ENCODE results near the gene FOXE1.

Gene FOXE1

DNA sequence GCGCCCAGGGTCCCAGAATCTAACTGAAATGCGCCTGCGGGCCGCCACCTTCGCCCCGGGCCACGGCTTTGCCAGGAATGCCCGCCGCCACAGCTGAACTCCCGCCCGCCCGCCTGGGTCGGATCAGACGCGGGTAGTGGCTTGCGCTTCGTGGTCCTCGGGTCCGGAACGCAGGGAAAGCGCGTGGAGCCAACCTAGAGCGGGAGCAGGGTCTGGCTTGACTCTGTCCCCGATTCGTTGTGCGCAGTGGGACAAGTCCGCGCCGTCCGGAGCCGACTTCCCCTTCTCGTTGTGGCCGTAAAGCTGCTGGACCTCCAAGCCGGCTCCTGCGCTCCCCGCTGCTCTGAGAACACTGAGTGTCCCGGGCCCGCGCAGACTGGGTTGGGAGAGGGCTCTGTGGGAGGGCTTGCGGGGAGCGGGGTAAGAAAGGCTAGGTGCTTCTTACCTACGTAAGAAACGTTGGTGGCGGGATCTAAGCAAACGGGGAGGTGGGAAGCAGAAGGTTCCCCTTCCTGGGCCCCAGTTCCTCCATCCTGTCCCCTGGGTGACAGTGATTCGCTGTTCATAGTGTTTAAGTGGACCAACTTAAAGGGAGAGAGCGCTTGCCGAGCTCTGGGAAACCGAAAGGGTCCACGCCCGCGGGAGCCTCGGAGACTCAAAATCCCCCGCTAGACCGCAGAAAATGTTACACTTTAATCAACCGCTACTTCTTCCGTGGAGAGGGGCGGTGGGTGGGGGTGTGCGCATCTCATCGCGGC lies 4.4 kb upstream of the FOXE1 start:
- DNase-seq, result no peak

DNA sequence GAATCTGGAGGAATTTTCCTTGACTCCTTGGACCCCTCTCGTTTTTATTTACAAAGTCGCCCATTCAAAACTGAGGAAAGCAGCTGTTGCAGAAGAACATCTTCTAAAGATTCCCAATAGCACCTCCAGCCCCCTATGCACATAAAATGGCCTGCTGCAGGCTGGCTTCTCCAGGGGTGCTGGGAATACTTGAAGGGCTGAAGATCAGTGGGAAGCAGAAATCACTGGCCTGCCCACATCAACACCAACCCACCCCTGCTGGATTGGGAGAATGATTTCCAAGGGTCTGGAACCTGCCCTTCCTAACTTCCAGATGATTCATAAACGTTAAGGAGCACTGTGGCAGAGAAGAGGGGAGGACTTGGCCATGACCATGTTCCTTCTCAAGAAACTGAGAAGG lies 3.0 kb upstream of the FOXE1 start:
- DNase-seq, result no peak

DNA sequence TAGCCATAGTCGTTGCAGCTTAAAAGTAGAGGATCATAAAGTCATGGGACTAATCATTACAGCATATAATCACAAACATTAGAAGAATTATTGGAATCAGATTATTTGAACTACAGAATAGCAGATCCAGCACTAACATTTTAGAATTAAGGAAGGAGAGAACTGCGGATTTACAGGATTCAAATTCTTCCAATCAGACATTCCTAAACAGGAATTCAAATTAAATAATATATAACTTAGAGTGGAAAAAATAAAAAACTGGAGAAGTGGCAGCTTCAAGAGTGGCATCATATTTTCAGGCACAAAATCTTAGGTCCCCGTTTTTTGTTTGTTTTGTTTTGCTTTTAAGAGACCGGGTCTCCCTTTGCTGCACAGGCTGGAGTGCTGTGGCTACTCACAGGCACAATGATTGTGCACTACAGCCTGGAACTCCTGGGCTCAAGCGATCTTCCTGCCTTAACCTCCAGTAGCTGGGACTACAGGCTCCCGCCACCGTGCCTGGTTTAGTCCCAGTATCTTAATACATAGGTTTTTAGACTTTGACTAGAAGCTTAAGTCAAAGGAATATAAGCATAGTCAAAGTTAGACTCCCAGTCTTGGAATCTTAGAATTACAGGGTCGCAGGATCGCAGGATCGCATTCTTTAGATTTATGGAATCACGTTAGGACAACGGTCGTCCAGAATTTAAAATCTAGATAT lies 2.1 kb upstream of the FOXE1 start:
- DNase-seq, result no peak

DNA sequence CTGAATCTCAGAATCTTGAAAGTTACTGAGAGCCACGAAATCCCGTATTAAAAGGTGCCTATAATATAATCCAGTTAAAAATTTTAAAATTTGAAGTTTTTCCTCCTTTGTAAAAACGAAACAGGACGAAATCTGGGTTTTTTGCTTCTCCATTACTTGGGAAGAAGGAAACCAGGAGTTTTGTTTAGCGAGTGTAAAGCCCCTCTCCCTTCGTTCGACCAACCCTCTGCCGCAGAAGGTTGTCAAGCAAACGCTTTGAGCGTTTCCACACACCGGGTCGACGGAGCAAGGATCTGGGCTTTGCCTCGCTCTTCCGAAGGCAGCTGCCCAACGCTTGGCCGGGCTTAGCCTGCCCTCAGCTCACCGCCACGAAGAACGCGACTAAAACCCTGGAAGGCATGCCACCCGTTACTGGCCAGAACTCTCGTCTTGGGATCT lies 1.6 kb upstream of the FOXE1 start:
- DNase-seq, result no peak

DNA sequence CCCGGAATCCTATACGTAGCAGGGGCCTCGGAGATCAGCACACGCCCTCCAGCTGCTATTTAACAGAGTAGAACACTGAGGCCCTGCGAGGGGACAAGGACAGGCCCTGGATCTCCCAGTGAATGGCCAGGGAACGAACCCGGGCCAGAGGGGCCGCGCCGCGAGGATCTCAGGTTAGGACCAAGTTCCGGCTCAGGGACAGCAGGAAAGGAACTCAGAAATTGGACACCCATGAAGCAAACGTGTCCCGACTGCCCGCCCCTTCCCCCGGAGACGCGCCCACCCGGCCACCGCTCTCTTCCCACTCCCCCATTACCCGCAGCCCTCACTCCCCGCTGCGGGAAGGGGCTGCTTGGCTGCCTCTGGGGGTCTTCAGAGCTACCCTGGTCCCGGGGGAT lies 1.0 kb upstream of the FOXE1 start:
- no peak for DNase-seq

DNA sequence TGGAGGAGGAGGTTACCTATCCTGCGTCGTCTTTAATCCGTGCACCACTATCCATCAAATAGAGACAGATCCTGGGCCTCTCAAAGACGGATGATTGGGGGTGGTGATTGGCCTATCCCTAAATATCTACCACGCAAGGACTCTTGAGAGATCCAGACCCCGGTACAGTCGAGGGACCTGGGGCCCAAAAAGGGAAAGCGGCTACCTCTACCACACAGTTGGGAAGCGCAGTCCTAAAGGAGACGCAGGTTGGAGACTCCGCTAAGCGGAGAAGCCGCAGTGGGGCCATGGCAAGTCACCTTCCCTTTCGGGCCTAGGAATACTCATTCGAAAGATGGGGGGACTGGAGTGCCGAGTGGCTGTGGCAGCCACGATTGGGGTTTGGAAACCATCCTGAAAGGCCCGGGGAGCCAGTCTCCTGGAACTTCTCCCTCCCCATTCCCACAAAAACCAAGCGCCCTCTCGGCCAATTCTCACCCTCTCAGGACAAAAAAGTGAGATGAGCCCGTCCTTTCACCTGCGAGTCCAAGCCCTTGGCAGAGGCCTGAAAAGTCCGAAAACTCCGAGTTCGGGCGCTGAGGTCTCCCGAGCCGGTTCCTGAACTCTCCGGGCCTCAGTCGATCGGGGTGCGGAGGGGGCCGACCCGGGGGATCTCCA lies 499 bp upstream of the FOXE1 start:
- DNase-seq, result no peak

DNA sequence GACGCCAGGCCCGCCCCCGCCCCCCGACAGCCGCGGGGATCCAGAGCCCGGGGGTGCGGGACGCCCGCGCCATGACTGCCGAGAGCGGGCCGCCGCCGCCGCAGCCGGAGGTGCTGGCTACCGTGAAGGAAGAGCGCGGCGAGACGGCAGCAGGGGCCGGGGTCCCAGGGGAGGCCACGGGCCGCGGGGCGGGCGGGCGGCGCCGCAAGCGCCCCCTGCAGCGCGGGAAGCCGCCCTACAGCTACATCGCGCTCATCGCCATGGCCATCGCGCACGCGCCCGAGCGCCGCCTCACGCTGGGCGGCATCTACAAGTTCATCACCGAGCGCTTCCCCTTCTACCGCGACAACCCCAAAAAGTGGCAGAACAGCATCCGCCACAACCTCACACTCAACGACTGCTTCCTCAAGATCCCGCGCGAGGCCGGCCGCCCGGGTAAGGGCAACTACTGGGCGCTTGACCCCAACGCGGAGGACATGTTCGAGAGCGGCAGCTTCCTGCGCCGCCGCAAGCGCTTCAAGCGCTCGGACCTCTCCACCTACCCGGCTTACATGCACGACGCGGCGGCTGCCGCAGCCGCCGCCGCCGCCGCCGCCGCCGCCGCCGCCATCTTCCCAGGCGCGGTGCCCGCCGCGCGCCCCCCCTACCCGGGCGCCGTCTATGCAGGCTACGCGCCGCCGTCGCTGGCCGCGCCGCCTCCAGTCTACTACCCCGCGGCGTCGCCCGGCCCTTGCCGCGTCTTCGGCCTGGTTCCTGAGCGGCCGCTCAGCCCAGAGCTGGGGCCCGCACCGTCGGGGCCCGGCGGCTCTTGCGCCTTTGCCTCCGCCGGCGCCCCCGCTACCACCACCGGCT lies 1.0 kb downstream of the FOXE1 start:
- DNase-seq, result no peak

- DNase-seq, result no peak
These were observed 1.9 kb downstream of the FOXE1 start for GRCh38 chr9:97854696-97855485.

DNA sequence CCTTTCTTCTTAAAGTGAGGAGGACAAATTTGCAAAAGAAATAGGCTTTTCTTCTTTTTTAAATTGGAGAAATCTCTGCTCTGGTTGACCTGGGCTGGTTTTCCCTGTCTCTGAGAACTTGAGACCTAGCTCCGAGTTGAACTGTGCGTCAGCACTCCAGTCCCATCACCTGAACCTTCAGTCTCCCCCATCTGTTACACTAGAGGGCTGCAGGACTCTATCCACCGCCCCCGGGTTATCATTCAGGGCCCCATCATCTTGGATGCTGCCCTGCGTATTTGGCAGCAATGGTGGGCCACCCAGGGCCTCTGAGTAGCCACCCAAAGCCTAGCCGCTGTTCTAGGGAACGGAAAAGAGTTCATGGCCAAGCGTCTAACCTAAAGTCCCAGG lies 2.5 kb downstream of the FOXE1 start:
- no peak for DNase-seq

- no peak for DNase-seq
These were observed 2.9 kb downstream of the FOXE1 start for GRCh38 chr9:97855899-97856298.

DNA sequence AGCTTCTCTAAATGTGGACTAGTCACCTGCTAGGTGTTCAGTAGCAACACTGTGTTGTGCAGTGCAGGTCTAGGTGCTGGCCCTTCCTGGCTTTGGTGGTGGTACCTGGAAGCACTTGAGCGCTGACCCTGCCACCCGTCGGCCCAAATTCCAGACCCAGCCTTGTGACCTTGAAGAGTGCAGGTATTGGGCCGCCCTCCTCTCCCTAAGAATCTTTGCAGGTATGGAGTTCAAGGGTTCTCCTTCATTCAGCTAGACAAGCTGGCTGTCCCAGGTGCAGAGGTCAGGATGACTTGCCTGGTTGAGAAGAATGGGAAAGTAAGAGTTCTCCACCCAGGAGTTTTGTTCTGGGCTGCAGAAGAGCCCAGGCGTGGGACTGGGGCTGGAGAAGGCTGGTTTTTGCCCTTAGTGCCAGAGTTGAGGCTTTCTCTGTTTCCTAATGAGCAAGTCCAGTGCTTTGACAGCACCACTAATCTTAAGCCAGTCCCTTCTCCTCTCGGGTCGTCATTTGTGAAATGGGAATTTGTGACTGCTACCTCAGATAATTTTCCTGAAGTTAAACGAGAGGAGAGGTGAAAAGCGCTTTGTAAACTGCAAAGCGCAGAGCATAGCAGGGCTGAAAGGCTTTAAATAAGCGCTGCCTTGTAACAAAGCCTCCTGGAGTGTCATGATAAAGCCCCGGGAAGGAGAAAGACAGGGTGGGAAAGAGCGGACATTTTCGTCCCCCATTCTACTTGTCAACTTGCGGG lies 4.0 kb downstream of the FOXE1 start:
- DNase-seq, result no peak

DNA sequence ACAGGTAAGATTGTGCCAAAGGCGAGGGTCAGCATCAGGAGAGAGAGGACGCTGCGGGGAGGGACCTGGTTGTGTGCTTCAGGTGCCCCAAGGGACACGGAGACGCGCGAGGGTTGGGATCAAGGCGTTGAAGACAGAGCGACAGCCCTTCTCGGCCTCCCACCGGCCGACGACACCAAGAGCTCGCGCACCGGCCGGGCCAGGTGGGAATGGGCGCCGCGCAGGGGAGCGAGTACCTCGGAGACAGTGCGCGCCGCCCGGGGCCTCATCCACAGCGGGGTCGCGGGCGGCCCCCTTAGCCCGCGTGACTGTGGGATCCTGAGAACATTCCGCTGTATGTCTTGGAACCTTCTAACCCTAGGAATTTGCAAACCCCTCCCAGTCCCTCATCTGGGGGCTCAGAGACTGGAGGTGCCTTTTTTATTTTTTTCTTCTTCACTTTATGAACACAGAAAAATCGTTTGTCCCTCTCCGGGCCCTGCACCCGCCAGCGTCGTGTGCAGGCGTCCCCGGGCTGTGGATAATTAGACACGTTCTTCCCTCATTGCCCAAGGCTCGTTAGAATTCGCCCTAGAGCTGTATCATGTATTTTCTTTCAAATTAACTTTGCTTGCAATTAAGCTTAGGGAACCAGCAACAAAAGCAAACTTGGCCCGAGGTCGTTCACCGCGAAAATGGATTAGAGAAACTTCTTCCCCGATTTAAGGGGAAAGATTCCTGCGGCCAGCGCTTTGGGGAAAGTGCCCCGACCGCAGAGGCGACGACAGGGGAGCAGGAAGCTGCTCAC lies 4.8 kb downstream of the FOXE1 start:
- DNase-seq, result no peak

GRCh38 chr9:97858393-97858713 lies 5.3 kb downstream of the FOXE1 start:
- DNase-seq, result no peak

GRCh38 chr9:97858826-97859225 lies 5.8 kb downstream of the FOXE1 start:
- no peak for DNase-seq

DNA sequence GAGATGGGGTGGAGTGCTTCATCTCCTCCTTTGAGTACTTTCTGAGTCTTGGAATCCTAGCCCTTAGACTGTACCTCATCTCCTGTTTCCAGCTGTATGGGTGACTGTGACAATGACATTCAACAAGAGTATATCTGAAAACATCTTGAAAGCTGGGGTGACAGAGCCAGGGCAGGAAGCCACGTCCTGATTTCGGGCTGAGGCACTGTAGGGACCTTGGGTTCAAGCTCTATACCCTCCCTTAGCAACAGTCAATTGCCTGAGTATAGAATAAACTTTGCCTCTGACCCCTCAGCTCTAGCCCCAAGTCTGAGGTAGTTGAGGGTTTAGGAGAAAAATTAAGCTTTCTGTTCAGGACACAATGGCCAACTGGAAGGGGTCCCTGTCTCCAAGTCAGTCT lies 6.3 kb downstream of the FOXE1 start:
- no peak for DNase-seq

- no peak for DNase-seq
These were observed 7.6 kb downstream of the FOXE1 start for GRCh38 chr9:97860451-97861147.

DNA sequence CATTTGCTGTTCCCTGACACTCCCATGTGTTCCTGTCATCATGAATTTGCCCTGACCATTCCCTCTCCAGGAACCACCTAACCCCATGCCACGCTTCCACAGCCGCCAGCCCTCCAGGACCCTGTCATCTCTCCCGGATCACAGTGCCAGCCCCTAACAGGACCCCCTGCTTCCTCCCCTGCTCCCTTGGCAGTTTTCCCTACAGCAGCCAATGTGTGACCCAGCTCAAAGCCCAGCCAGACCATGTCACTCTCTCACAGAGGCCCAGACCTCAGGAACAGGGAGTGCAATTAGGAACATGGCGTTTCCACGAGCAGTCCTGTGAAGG lies 8.1 kb downstream of the FOXE1 start:
- DNase-seq, result no peak

DNA sequence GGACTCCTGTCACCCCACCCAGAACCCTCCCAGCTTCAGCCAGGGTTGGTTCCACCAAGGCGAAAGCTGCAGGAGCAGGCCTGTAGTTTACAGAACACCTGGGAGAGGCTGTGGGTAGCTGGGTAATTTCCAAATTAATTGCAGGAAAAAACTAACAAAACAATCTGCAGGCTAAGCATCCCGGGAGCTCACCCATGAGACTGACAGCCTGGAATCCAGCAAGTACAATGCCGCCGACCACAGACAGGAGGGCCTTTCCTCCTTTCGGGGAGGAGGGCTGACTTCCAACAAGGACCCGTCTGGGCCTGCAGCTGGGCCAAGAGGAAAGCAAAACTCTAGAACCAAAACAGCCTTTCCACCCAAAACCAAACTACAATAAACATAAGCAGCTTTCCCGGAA lies 10.3 kb downstream of the FOXE1 start:
- DNase-seq, result no peak

- no peak for DNase-seq
These were observed 11.4 kb downstream of the FOXE1 start for GRCh38 chr9:97864396-97864795.

DNA sequence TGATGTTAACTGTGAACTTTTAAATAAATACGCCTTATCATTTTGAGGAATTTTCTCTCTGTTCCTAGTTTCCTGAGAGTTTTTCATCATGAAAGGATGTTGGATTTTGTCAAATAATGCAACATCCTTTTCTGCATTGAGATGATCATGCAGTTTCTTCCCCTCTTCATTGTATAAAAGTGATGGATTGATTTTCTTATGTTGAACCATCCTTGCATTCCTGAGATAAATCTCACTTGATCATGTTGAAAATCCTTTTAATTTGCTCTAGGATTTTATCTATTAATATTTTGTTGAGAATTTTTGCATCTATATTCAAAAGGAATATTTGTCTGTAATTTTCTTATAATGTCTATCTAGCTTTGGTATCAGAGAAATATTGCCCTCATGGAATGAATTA lies 13.3 kb downstream of the FOXE1 start:
- no peak for DNase-seq

DNA sequence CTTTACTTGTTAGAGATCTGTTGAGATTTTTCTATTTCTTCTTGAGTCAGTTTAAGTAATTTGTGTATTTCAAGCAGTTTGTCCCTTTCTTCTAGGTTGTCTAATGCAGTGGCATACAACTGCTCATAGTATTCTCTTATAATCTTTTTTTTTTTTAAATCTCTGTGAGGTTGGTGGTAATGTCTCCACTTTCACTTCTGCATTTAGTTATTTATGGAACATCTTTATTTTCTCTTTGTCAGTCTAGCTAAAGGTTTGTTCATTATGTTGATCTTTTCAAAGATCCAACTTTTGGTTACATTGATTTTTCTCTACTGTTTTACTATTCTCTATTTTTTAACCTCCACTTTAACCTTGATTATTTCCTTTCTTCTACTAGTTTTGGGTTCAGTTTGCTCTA lies 13.8 kb downstream of the FOXE1 start:
- DNase-seq, result no peak
